Stimulated activated memory B cell treated with anti-CD40 and anti-IgM and Interleukin-4, amounts not matched to agents 10 μg/mL and 1 μg/mL and 100 μg/mL, for 72 hours (primary cell): ENCODE results near the gene NUMA1.

ENCODE experiments used
- ATAC-seq: fragments of 150-1000 bp; cut with Tn5 transposase; 2 replicates; pipeline ENCODE4 v1.10.0; 2021
- H3K27ac Mint-ChIP-seq: one replicate; pipeline ENCODE4 v1.8.0; 2022; ENCODE audit warnings: mild to moderate bottlenecking, mixed read lengths
- H3K27me3 Mint-ChIP-seq: one replicate; pipeline ENCODE4 v1.8.0; 2022; ENCODE audit warnings: mixed read lengths
- H3K36me3 Mint-ChIP-seq: one replicate; pipeline ENCODE4 v1.8.0; 2022; ENCODE audit warnings: mixed read lengths
- H3K4me1 Mint-ChIP-seq: one replicate; pipeline ENCODE4 v1.8.0; 2022; ENCODE audit warnings: mixed read lengths
- H3K4me3 Mint-ChIP-seq: one replicate; pipeline ENCODE4 v1.8.0; 2022; ENCODE audit warnings: mild to moderate bottlenecking, moderate library complexity, mixed read lengths
- H3K9me3 Mint-ChIP-seq: one replicate; pipeline ENCODE4 v1.8.0; 2022; ENCODE audit warnings: mixed read lengths

NUMA1 gene

DNA sequence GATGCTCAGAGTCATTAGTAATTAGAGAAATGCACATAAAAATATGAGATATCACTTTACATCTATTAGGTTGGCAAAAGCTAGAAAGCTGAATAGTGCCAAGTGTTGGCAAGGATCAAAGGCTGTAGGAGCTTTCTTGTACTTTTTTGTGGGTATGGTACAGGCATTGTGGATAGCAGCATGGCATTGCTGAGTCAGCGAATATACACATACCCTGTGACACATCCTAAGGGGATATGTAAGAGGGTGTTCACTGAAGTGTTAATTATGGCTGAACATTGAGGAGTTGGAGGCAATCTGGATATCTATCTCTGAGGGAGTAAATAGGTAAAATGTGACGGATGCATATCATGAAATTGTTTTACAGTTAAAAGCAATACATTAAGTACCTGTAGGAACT lies 108.7 kb downstream of the NUMA1 start:
- no peaks in the 10 kb centered on the region for H3K27me3 Mint-ChIP-seq
- ATAC-seq, result no peak
- no peaks in the 10 kb centered on the region for H3K9me3 Mint-ChIP-seq
- no peak overlapping the region for H3K4me3 Mint-ChIP-seq
- H3K27ac Mint-ChIP-seq, result no peak overlapping the region
- peaks cover 37% of the 10 kb centered on the region for H3K36me3 Mint-ChIP-seq
- H3K4me1 Mint-ChIP-seq, result peaks cover 4% of the 10 kb centered on the region

DNA sequence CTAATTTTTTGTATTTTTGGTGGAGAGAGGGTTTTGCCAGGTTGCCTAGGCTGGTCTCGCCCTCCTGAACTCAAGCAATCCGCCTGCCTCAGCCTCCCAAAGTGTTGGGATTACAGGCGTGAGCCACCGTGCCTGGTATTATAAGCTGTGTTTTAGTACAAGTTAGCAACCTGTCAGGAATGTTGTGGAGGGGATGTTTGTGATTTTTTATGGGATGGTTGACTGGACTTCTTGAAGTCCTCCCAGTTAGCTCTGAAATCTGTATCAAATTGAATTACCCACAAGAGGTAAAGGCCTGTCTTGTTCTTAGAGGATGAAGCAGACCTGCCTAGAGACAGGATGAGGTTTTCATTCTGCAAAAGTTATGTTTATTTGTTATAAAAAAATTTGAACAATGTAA lies 115.7 kb downstream of the NUMA1 start:
- H3K36me3 Mint-ChIP-seq, result peaks cover 29% of the 10 kb centered on the region
- H3K27me3 Mint-ChIP-seq, result no peaks in the 10 kb centered on the region
- no peak overlapping the region for H3K27ac Mint-ChIP-seq
- no peak overlapping the region for H3K4me3 Mint-ChIP-seq
- ATAC-seq, result no peak
- peaks cover 23% of the 10 kb centered on the region for H3K4me1 Mint-ChIP-seq
- peaks cover 2% of the 10 kb centered on the region for H3K9me3 Mint-ChIP-seq

DNA sequence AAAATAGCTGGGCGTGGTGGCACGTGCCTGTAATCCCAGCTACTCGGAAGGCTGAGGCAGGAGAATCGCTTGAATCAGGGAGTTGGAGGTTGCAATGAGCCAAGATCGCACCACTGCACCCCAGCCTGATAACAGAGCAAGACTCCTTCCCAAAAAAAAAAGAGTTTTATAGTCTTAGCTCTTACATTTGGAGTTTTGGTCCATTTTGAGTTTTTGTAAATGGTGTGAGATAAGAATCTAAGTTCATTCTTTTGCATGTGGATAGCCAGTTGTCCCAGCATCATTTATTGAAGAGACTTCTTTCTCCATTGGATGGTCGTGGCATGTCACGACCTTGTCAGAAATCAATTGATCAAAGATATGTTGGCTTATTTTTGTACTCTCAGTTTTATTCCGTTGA lies 116.9 kb downstream of the NUMA1 start:
- Mint-ChIP-seq H3K27ac (no peak overlapping the region), H3K4me3 (no peak overlapping the region), H3K9me3 (peaks cover 2% of the 10 kb centered on the region), H3K36me3 (peaks cover 31% of the 10 kb centered on the region), H3K27me3 (no peaks in the 10 kb centered on the region), H3K4me1 (peaks cover 23% of the 10 kb centered on the region)
- no peak for ATAC-seq

DNA sequence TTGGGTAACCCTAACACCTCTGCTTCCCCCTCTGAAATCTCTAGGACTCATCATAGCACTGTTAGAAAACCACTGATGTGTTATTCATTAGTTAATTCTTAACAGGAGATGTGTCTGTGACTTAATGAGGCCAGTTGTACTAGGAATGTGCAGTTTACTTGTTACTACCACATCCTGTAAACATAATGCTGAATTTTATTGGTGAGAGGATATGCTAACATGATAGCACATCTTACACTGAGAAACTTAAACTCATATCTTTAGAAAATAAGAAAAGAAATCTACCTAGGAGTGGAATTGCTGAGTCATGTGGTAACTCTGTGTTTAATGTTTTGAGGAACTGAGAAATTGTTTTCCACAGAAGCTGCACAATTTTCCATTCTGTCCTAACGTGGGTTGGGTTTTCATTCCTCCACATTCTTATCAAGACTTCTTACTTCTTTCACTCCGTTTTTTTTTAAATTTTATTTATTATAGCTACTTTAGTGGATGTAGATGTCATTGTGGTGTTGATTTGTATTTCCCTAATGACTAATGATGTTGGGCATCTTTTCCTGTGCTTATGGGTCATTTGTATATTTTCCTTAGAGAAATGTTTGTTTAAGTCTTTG lies 117.8 kb downstream of the NUMA1 start:
- peak overlapping the region; percentile 30 for H3K4me3 Mint-ChIP-seq
- H3K9me3 Mint-ChIP-seq, result peaks cover 2% of the 10 kb centered on the region
- peak overlapping the region; percentile 66 for H3K27ac Mint-ChIP-seq

DNA sequence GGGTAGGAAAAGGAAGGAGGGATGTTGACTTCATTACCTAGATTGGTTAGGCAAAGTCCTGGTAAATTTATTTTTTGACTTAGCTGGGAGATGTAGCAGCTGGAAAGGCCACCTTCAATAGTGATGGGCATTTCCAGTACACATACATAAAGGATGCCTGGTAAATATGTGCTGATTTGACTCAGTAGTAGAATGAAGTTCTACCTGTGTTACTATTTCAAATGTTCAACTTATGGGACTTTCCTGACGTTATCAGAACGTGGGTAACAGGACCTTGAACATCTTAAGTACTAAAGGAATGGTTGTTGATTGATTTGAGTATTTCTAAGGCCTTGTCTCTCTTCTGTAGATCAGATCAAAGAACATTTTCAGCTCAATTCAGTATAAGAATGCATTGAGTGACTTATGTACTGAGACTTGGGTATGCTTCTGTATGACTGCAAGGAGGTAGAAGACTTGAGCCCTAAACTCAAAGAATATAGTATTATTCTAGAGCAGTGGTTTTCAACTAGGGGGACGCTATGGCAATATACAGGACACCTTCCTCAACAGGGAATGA lies 124.4 kb downstream of the NUMA1 start:
- Mint-ChIP-seq H3K4me3 (no peak overlapping the region), H3K36me3 (peaks cover 33% of the 10 kb centered on the region), H3K4me1 (peaks cover 43% of the 10 kb centered on the region), H3K27ac (peak overlapping the region; percentile 25), H3K27me3 (no peaks in the 10 kb centered on the region), H3K9me3 (peaks cover 2% of the 10 kb centered on the region)
- no peak for ATAC-seq

More for the DNA sequence above, 117.8 kb downstream of the NUMA1 start:
- ATAC-seq, result peak; percentile 78
- peaks cover 23% of the 10 kb centered on the region for H3K4me1 Mint-ChIP-seq
- H3K27me3 Mint-ChIP-seq, result no peaks in the 10 kb centered on the region
- peaks cover 31% of the 10 kb centered on the region for H3K36me3 Mint-ChIP-seq
